ENCODE results near the gene ZDHHC5. TPM values are rescaled to one million over a fixed set of nuclear protein-coding genes. Genes with fewer than 3 reads are reported as not detected.
A peak's percentile ranks its signal among the peaks of the same experiment; 100 is the strongest.
"Not testable (repeated sequence)": the region's sequence is repeated elsewhere in the genome, so short reads cannot be mapped to it uniquely, and the experiment has no call there.

The ZDHHC5 gene
- polyA plus RNA-seq, 4 donors, result 54.9 to 58.4 (median 55.8) TPM

DNA sequence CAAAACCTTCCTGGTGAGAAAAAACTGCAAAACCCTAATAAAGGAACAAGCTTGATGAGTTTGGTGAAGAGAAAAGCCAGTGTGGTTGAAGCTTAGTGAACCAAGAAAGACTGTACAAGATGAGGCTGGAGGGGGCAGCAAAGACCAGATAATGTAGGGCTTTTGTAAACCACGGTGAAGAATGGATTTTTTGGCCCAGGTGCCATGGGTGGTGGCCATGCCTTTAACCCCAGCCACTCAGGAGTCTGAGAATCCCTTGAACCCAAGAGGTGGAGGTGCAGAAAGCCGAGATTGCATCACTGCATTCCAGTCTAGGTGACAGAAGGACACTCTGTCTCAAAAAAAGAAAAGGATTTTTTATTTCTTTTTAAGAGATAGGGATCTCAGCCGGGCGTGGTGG is 5.0 kb upstream of the ZDHHC5 start:
- DNase-seq (ENCODE audit: low read depth in 4 of 4, low spot score in 3 of 4), result no peak

DNA sequence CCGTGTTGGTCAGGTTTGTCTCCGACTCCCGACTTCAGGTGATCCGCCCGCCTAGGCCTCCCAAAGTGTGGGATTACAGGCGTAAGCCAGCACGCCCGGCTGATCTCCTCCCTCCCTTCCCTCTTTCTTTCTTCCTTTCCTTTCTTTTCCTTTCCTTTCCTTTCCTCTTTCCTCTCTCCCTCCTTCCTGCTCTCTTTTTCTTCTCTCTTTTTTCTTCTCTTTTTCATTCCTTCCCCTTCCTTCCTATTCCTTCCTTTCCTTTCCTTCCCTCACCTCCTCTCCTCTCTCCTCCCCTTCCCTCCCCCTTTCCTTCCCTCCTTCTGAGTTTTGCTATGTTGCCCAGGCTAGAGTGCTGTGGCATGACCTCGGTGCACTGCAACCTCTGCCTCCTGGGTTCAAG is 3.9 kb upstream of the ZDHHC5 start:
- DNase-seq (ENCODE audit: low read depth in 4 of 4, low spot score in 3 of 4), result no peak

DNA sequence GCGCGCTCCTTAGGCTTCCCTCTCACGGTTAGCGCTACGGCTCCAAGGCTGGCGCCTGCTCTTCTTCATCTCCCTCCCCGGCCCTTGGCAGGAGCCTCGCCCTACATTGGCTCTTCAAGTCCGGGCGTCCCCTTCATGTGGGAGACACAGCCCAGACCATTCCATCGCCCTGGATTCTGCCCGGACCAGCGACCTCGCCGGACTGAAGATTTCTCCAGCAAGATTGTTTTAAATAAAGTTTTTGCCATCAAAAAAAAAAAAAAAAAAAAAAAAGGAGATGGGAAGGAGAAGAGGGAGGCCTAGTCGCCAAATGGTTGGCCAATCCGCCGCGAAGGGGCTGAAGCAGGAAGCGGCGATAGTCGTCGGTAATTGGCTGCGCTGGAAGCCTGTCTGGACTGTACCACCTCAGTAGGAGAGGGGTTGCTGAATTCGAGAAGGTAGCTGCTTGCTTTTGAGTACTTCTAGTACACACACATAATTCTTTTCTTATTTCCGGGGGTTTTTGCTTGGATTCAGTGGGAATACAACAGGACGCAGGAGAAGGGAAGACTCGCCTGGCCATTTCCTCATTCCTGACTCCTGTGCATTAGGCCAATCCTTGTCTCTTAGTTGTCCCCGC is 688 bp upstream of the ZDHHC5 start:
- peak; percentile 93 to 98 (median 96) for DNase-seq (ENCODE audit: low read depth in 4 of 4, low spot score in 3 of 4)

DNA sequence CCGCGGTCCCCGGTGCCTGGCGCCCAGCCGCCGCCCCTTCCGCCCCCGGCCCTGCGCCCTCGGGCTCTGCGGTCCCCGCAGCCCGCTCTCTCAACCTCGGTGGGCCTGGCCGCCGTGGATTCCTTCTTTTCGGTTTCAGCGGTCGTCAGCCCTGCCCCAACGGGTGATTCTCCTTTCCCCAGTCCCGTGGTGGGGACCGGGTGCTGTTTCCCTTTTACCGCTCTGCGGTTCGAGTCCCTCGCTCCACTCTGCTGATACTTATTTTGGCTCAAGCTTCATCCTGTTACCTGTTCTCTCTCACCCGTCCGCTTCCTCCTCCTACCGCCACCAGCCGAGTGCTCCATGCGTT is 494 bp downstream of the ZDHHC5 start:
- DNase-seq (ENCODE audit: low read depth in 4 of 4, low spot score in 3 of 4), result no peak

DNA sequence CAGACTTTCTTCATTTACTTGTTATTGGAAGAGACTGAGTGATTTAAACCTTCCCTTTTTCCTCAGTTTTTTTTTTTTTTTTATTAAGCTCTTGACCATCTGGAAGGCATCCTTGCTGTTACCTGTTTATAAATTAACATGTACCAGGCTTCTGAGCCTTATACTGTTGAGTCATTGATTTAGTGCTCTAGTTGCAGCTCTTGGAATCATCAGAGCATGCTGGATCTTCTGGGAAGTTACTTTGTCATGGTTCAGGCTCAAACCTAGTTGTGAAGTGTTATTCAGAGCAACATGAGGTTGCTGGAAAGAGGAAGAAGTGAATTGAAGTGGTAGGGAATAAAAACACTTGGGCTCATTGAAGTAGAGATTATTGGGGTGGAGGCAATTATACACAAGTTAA is 6.3 kb downstream of the ZDHHC5 start:
- DNase-seq (ENCODE audit: low read depth in 4 of 4, low spot score in 3 of 4), result no peak

DNA sequence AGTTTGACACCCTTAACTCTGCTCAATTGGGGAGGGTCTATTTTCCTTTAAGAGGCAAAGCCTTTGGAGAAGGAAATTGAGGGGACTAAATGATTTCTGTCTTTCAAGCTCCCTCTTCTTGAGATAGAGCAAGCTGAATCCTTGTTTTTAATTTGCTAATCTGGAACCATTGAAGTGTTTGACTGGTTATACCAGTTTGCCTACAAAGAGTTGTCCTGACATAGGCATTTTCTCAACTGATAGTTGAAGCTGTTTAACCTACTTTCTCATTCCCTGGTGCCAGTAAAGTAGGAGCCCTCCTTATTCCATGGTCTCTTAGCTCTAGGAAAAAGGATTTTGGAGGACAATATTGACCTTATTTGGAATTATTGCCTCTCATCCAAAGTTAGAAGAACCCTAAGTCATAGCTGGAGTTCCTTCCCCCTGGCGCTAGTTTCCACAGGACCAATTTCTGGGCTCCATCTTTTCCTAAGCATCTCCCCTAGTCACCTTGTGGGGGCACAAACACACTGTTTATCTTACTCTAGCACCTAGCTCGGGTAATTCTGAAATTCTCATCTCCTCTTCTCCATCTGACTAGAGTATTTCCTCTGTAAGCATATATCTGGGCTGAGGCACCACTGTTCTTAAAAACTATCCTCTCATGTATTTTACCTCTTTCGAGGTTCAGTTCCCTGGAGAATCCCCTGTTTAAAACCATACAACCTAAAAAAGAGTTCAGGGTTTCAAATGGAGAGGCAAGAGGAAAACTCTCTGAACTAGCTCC is 7.4 kb downstream of the ZDHHC5 start:
- DNase-seq (ENCODE audit: low read depth in 4 of 4, low spot score in 3 of 4), result no peak

DNA sequence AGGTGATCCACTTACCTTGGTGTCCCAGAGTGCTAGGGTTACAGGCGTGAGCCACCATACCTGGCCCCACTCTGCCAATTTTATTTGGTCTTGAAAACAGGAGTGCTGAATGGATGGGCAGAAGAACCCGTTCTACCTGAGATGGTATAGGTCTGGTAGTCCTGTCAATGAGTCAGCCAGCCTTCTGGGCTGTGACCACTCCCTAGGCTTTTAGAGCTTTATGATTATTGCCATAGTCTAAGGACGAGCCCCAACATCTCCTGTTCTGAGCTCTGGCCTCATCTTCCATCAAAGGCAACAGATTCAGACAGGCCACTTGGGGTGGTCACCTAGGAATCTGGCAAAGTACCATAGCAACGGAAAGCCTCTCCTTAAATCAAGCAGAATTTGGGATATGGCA is 11.5 kb downstream of the ZDHHC5 start:
- DNase-seq (ENCODE audit: low read depth in 4 of 4, low spot score in 3 of 4), result no peak

DNA sequence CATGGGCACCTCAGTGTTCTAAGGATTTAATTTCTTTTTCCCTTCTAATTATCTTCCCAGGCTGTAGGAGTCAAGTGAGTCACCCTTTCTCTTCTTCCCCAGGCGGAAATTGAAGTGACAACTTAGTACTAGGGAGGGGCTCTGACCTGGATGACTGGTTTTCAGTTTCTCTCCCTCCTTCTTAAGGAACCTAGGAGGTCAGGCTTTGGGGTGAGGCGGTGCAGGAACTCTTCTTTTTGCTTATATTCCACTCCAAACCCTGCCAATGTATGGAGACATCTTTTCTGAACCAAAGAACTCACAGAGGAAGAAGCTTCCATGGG is 12.6 kb downstream of the ZDHHC5 start:
- no peak for DNase-seq (ENCODE audit: low read depth in 4 of 4, low spot score in 3 of 4)

DNA sequence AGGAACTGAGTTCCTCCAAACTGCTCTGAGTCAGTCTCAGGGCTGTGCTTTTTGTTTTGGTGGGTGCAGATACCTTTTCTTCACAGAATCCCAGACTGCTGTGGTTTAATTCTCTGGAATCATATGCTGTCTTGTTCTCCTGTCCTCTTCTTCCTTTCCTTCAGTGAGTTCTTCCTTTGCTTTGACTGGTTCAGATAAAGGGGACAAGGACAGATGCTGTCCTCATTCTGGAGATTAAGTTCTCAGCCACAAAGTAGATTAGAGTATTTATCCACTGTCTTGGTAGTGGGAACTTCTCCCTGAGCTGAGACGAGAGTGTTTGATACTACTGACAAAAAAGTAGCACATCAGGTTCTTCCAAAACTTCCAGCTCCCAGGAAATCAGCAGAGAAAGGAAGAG is 13.3 kb downstream of the ZDHHC5 start:
- no peak for DNase-seq (ENCODE audit: low read depth in 4 of 4, low spot score in 3 of 4)

DNA sequence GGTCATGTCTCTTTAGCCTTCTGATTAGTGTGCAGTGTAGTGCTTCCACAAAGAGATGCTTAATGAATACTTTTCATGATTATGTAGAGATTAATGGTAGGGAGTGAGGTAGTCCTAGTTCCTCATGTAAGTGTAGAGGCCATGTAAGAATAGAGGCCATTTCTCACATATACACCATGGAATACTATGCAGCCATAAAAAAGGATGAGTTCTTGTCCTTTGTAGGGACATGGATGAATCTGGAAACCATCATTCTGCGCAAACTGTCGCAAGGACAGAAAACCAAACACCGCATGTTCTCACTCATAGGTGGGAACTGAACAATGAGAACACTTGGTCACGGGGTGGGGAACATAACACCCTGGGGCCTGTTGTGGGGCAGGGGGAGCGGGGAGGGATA is 22.6 kb downstream of the ZDHHC5 start:
- not testable (repeated sequence) for DNase-seq (ENCODE audit: low read depth in 4 of 4, low spot score in 3 of 4)

DNA sequence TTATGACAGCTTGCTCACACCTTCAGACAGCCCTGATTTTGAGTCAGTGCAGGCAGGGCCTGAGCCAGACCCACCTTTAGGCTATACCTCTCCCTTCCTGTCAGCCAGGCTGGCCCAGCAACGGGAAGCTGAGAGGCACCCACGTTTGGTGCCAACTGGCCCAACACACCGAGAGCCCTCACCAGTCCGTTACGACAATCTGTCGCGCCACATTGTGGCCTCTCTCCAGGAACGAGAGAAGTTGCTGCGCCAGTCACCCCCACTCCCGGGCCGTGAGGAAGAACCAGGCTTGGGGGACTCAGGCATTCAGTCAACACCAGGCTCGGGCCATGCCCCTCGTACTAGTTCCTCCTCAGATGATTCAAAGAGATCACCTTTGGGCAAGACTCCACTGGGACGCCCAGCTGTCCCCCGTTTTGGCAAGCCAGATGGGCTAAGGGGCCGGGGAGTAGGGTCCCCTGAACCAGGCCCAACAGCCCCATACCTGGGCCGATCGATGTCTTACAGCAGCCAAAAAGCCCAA is 31.0 kb downstream of the ZDHHC5 start:
- DNase-seq (ENCODE audit: low read depth in 4 of 4, low spot score in 3 of 4), result no peak

DNA sequence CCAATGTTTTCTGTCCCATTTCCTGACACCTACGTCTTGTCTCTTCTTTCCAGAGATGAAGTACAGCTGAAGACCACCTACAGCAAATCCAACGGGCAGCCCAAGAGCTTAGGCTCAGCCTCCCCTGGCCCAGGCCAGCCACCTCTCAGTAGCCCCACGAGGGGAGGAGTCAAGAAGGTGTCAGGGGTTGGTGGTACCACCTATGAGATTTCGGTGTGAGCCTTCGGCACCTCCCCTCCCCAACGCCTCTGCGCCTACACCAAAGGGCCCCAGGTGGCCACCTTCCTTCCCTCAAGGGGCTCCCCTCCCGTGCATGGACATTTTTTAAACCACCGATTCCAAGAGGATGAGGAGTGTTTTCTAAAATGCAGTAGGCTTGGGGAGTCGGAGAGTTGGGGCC is 31.9 kb downstream of the ZDHHC5 start:
- DNase-seq (ENCODE audit: low read depth in 4 of 4, low spot score in 3 of 4), result no peak

DNA sequence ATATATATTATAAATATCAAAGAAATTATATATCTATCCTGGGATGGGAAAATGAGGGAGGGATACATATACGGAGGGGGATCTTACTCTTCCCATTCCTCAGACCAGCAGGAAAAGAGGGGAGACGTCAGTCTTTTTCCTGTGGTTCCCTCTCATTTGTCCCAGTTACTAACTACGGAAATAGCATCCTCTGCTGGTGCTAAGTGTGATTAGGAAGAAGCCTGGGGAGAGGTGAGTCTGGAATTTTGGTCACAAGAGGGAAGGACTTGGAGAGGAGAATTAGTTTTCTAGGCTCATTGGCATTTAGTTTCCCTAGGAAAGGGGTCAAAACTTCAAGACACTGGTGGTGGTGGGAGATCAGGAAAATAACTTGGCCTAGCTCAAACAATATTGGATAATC is 32.5 kb downstream of the ZDHHC5 start:
- DNase-seq (ENCODE audit: low read depth in 4 of 4, low spot score in 3 of 4), result no peak

DNA sequence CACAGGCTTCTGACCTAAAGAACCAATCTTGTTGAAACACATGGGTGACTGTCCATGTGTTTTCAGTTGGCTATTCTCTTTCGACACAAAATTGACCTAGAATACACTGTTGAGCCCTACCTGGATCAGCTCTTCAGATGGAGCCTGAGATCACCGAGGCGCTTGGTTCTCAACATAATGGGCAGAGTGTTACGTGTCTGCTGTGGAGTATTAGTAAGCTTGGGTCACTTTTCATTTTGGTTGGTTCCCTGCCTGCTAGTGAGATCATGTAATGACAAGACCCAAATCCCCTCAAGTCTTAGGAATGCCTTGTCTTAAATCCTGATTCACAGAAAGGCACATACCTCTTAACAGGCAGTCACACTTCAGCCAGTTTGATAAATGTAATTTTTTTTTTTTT is 35.4 kb downstream of the ZDHHC5 start:
- DNase-seq (ENCODE audit: low read depth in 4 of 4, low spot score in 3 of 4), result no peak

DNA sequence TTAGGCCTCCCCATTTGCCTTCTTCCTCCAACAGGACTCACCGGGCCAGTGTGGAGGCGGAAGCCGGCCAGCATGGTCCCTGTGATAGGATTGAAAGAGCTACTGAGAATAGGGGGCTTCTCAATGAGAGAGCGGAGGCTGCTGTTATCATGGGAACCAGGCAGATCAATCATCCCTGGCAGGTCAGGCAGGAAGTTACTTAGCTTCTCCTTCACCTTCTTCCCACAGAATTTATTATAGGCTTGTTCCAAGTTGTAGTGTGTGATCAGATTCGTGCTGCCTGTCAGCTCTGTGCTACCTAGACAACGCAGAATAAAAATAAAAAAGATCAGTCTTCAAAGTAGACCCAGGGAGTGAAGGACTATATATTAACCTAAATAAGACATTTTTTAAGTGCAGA is 37.0 kb downstream of the ZDHHC5 start:
- no peak for DNase-seq (ENCODE audit: low read depth in 4 of 4, low spot score in 3 of 4)

DNA sequence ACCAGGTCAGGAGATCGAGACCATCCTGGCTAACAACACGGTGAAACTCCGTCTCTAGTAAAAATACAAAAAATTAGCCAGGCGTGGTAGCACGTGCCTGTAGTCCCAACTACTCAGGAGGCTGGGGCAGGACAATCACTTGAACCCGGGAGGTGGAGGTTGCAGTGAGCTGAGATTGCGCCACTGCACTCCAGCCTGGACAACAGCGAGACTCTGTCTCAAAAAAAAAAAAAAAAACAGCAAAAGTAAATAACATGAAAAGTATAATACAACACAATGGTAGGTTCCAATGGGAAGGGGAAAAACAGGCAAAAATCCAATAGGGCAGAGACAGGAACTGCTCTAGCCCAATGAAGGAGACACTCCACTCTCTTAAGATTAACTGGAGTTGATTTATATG is 37.5 kb downstream of the ZDHHC5 start:
- not testable (repeated sequence) for DNase-seq (ENCODE audit: low read depth in 4 of 4, low spot score in 3 of 4)

DNA sequence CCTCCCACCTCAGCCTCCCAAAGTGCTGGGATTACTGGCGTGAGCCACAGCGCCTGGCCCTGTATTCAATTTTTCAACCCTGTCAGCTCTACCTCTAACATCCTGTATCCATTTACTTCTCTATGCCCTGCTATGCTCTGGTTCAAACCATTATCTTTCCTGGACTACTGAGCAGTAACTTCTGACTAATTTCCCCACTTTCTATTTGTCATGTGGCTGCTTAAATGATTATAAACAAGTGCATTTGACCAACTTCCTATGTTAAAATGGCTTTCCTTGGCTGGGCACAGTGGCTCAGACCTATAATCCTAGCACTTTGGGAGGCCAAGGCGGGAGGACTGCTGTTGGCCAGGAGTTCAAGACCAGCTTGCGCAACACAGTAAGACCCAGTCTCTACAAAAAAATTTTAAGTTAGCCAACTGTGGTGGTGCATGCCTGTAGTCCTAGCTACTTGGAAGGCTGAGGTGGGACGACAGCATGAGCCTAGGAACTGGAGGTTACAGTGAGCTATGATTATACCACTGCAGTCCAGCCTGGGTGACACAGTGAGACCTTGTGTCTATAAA is 42.0 kb downstream of the ZDHHC5 start:
- DNase-seq (ENCODE audit: low read depth in 4 of 4, low spot score in 3 of 4), result no peak

DNA sequence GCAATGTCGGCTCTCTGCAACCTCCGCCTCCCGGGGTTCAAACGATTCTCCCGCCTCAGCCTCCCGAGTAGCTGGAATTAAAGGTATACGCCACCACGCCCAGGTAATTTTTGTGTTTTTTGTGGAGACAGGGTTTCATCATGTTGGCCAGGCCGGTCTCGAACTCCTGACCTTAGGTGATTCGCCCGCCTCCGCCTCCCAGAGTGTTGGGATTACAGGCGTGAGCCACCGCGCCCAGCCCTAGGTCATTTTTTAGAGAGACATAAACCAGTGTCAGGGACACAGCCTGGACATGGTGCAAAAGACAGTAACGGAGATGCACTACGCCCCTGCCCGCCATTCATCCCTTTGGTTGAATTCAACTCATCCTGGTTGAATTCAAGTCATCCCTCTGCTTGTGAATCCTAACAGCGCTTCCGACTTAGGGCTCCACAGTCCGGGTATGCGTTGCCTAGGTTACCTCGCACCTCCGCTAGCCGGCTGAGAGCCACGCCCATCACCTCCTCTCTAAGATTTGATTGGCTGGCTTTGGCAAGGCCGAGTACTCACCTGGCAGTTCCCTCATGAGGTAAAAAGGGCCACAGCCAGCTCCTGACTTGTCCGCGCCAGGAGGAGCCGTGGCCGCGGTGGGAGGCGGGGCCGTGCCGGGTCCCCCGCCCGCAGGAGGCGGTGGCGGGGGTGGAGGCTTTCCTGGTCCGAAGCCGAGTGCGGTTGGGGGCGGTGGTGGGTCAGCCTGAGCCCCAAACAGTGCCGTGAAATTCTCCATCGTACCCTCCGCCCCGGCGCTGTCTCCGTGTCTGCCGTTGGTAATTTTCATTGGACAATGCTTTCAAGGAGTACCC is 43.7 kb downstream of the ZDHHC5 start, which contains the start of gene MED19:
TSS of gene MED19 (minus strand) at position 802 of the 842 bp plus-strand sequence. CDS start at position 766, 36 bp downstream.
- peak; percentile 68 to 74 (median 72) for DNase-seq (ENCODE audit: low read depth in 4 of 4, low spot score in 3 of 4)

DNA sequence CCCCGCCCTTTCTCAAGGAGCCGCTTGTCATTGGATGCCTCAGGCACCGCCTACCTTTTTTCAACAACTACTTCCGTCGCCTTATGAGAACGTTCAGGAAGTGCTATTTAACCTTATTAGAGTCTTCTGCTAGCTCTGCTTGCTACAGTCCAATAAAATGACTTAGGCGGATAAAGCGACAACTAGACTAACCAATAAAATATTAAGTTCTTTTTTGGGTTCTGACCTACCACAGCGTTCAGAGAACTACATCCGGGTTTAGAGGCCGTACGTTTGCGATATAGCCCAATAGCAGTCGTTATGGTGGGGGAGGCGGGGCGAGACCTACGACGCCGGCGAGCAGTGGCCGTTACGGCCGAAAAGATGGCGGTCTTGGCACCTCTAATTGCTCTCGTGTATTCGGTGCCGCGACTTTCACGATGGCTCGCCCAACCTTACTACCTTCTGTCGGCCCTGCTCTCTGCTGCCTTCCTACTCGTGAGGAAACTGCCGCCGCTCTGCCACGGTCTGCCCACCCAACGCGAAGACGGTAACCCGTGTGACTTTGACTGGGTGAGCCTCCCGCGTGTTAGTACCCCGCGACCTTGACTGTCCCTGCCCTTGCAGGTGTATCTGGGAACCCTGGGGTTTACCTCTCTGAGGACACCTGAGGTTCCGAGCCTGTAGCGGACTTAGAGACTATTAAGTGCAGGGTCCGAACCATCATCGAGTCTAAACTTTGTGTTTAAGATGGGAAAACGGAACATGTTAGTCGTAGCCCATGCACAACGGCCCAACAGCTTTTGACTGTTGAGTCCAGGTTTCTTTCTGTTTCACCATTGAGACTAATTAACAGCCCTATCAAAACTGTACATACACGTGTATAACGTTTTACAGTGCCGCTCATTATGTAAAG is 44.6 kb downstream of the ZDHHC5 start, which contains the start of gene TMX2:
TSS of gene TMX2 (plus strand) at position 338 of the 895 bp plus-strand sequence. CDS start at position 364, 26 bp downstream.
- peak; percentile 83 to 98 (median 97) for DNase-seq (ENCODE audit: low read depth in 4 of 4, low spot score in 3 of 4)

DNA sequence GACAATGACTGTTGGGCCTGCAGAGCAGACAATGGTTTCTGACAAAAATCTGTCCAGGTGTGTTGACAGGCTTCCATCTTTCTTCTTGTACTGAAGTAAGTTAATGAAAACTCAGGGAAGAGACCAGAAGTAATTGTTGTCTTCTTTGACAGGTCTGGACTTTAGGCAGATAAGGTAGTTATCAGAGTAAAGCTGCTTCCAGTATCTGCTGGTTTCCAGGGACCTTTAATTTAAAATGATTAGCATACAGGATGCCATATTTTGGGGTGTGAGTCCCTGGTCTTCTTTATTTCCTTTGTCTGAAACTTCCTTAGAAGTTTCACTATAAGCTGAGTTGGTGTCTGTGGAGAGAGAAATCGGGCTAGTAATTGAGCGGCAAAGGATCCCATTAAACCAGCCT is 45.9 kb downstream of the ZDHHC5 start:
- DNase-seq (ENCODE audit: low read depth in 4 of 4, low spot score in 3 of 4), result no peak

All from right renal pelvis (tissue), 4 donors.